ENCODE measurements around the gene EML1.

Gene EML1

GRCh38 chr14:99781853-99782610, 11.2 kb upstream of the EML1 start:
- TF ChIP-seq ZNF274 (IDR thresholded peaks at IDR 0.05; ENCODE audit: low read depth, low read length) = no peak
- H3K4me3 ChIP-seq (ENCODE audit: low read length) = no peak overlapping the region

GRCh38 chr14:99784508-99784907, 8.7 kb upstream of the EML1 start:
- TF ChIP-seq ZNF274 (IDR thresholded peaks at IDR 0.05; ENCODE audit: low read depth, low read length) = no peak

GRCh38 chr14:99785426-99785825, 7.8 kb upstream of the EML1 start:
- no peak overlapping the region for H3K4me3 ChIP-seq (ENCODE audit: low read length)
- no peak for TF ChIP-seq ZNF274 (IDR thresholded peaks at IDR 0.05; ENCODE audit: low read depth, low read length)

More at GRCh38 chr14:99784508-99784907, 8.7 kb upstream of the EML1 start:
- H3K4me3 ChIP-seq (ENCODE audit: low read length) = no peak overlapping the region

- no peak overlapping the region for H3K4me3 ChIP-seq (ENCODE audit: low read length)
- no peak for TF ChIP-seq ZNF274 (IDR thresholded peaks at IDR 0.05; ENCODE audit: low read depth, low read length)
Measured at GRCh38 chr14:99786511-99786989, 6.7 kb upstream of the EML1 start.

- H3K4me3 ChIP-seq (ENCODE audit: low read length) = no peak overlapping the region
- no peak for TF ChIP-seq ZNF274 (IDR thresholded peaks at IDR 0.05; ENCODE audit: low read depth, low read length)
Measured at GRCh38 chr14:99788713-99789112, 4.5 kb upstream of the EML1 start.

GRCh38 chr14:99789581-99789980, 3.6 kb upstream of the EML1 start:
- H3K4me3 ChIP-seq (ENCODE audit: low read length) = no peak overlapping the region
- TF ChIP-seq ZNF274 (IDR thresholded peaks at IDR 0.05; ENCODE audit: low read depth, low read length) = no peak

- TF ChIP-seq ZNF274 (IDR thresholded peaks at IDR 0.05; ENCODE audit: low read depth, low read length) = no peak
Measured at GRCh38 chr14:99790201-99790977, 2.8 kb upstream of the EML1 start.

GRCh38 chr14:99790978-99791376, 2.2 kb upstream of the EML1 start:
- TF ChIP-seq ZNF274 (IDR thresholded peaks at IDR 0.05; ENCODE audit: low read depth, low read length) = no peak
- no peak overlapping the region for H3K4me3 ChIP-seq (ENCODE audit: low read length)

More at GRCh38 chr14:99790201-99790977, 2.8 kb upstream of the EML1 start:
- no peak overlapping the region for H3K4me3 ChIP-seq (ENCODE audit: low read length)

GRCh38 chr14:99791476-99792209, 1.6 kb upstream of the EML1 start:
- no peak overlapping the region for H3K4me3 ChIP-seq (ENCODE audit: low read length)
- no peak for TF ChIP-seq ZNF274 (IDR thresholded peaks at IDR 0.05; ENCODE audit: low read depth, low read length)

- no peak overlapping the region for H3K4me3 ChIP-seq (ENCODE audit: low read length)
- TF ChIP-seq ZNF274 (IDR thresholded peaks at IDR 0.05; ENCODE audit: low read depth, low read length) = no peak
Measured at GRCh38 chr14:99792210-99792535, 1.0 kb upstream of the EML1 start.

GRCh38 chr14:99792551-99793212, 531 bp upstream of the EML1 start:
- TF ChIP-seq ZNF274 (IDR thresholded peaks at IDR 0.05; ENCODE audit: low read depth, low read length) = no peak
- H3K4me3 ChIP-seq (ENCODE audit: low read length) = no peak overlapping the region

- no peak for TF ChIP-seq ZNF274 (IDR thresholded peaks at IDR 0.05; ENCODE audit: low read depth, low read length)
- peak overlapping the region; percentile 61; the same call in 1 of the 2 replicates for H3K4me3 ChIP-seq (ENCODE audit: low read length)
Measured at GRCh38 chr14:99794151-99794780, 1.1 kb downstream of the EML1 start.

- H3K4me3 ChIP-seq (ENCODE audit: low read length) = no peak overlapping the region
- no peak for TF ChIP-seq ZNF274 (IDR thresholded peaks at IDR 0.05; ENCODE audit: low read depth, low read length)
Measured at GRCh38 chr14:99795046-99795445, 1.8 kb downstream of the EML1 start.

Measured in GM08714 (cell line).